Smooth muscle cell (in vitro differentiated cells): Measurements from ENCODE around the gene COQ9. TPM values are rescaled to one million over a fixed set of nuclear protein-coding genes. Genes with fewer than 3 reads are reported as not detected.

Experiments used
- DNase-seq: peaks from one replicate; lab custom pipeline; 2025; ENCODE audit not compliant: unreplicated experiment; lab: John Stamatoyannopoulos, UW
- H2AFZ ChIP-seq: fragments of 200-600 bp; sonication (generic); 2 replicates; pipeline ENCODE4 v1.6.0; 2016; ENCODE audit warnings: antibody characterized with exemption, low read depth, mild to moderate bottlenecking
- H3F3A ChIP-seq: fragments of 200-600 bp; sonication (generic); 2 replicates; pipeline ENCODE4 v1.6.0; 2017; ENCODE audit warnings: antibody characterized with exemption, low read depth
- H3K27ac ChIP-seq: fragments of 200-600 bp; sonication (generic); 2 replicates; pipeline ENCODE4 v1.5.1; 2016; ENCODE audit warnings: low read depth, mild to moderate bottlenecking
- H3K27me3 ChIP-seq: fragments of 200-600 bp; sonication (generic); 2 replicates; pipeline ENCODE4 v1.6.1; 2016; ENCODE audit warnings: low read depth, mild to moderate bottlenecking
- H3K36me3 ChIP-seq: fragments of 200-600 bp; sonication (generic); 2 replicates; pipeline ENCODE4 v1.5.1; 2016; ENCODE audit warnings: low read depth
- H3K4me1 ChIP-seq: fragments of 200-600 bp; sonication (generic); 2 replicates; pipeline ENCODE4 v1.5.1; 2016; ENCODE audit warnings: low read depth
- H3K4me2 ChIP-seq: fragments of 200-600 bp; sonication (generic); 2 replicates; pipeline ENCODE4 v1.6.0; 2016; ENCODE audit warnings: mild to moderate bottlenecking
- H3K4me3 ChIP-seq: fragments of 200-600 bp; sonication (generic); 2 replicates; pipeline ENCODE4 v1.5.1; 2016; ENCODE audit warnings: mild to moderate bottlenecking
- H3K79me2 ChIP-seq: fragments of 200-600 bp; sonication (generic); 2 replicates; pipeline ENCODE4 v1.6.0; 2016; ENCODE audit warnings: low read depth, mild to moderate bottlenecking
- H3K9ac ChIP-seq: fragments of 200-600 bp; sonication (generic); 2 replicates; pipeline ENCODE4 v1.6.0; 2016; ENCODE audit warnings: low read depth
- H3K9me3 ChIP-seq: fragments of 200-600 bp; sonication (generic); replicated peaks from 2 replicates; pipeline ENCODE4 v1.5.1; 2016; ENCODE audit warnings: low read depth
- H4K20me1 ChIP-seq: fragments of 200-600 bp; sonication (generic); 2 replicates; pipeline ENCODE4 v1.6.0; 2016; ENCODE audit warnings: low read depth
- CTCF ChIP-seq: fragments of 200-600 bp; sonication (generic); IDR thresholded peaks from 2 replicates; pipeline ENCODE4 v1.5.1; 2017; ENCODE audit warnings: borderline replicate concordance, mild to moderate bottlenecking, antibody characterized with exemption; ENCODE audit not compliant: insufficient read depth, poor library complexity, severe bottlenecking
- WGBS: methylation state at CpG from one replicate; pipeline ENCODE4 v1.1.7; 2016; ENCODE audit warnings: low lambda C conversion rate; 5-methylcytosine and 5-hydroxymethylcytosine counted together
- polyA plus RNA-seq: library from polyadenylated mRNA; unstranded; fragments of >200 nt; fragmentation: Nextera tagmentation; extraction: Ambion mirVana; gene quantifications from 2 replicates; pipeline ENCODE4 v1.2.1, GENCODE V29; 2016
- total RNA-seq: library from RNA; depleted of rRNA; stranded (reverse); fragments of >200 nt; gene quantifications from 2 replicates; pipeline ENCODE4 v1.2.3, GENCODE V29; 2014

COQ9 gene
- total and polyA plus RNA-seq, 2 experiments from 2014 or later = 34.7 to 62.1 TPM

GRCh38 chr16:57469046-57469445, 21.8 kb downstream of the COQ9 start:
- no peak overlapping the region for H3K27ac ChIP-seq
- no peak overlapping the region for H3K4me3 ChIP-seq
- no peaks in the 10 kb centered on the region for H3K9me3 ChIP-seq
- H3F3A ChIP-seq = peaks cover 11% of the 10 kb centered on the region
- H2AFZ ChIP-seq = no peak overlapping the region
- no peaks in the 10 kb centered on the region for H3K27me3 ChIP-seq
- H3K79me2 ChIP-seq = peaks cover 32% of the 10 kb centered on the region
- H3K36me3 ChIP-seq = peaks cover 5% of the 10 kb centered on the region
- no peak overlapping the region for H3K9ac ChIP-seq
- H3K4me1 ChIP-seq = no peaks in the 10 kb centered on the region
- no peak for TF ChIP-seq CTCF
- peaks cover 51% of the 10 kb centered on the region for H4K20me1 ChIP-seq
- no peak for DNase-seq
- H3K4me2 ChIP-seq = no peak overlapping the region
- WGBS = 85% methylated on average over 11 of the region's 11 CpGs

GRCh38 chr16:57469917-57470470, 22.7 kb downstream of the COQ9 start:
- Histone ChIP-seq H3K4me3 (no peak overlapping the region), H3K4me2 (no peak overlapping the region), H3K9ac (no peak overlapping the region), H3K9me3 (no peaks in the 10 kb centered on the region), H2AFZ (no peak overlapping the region), H3K4me1 (no peaks in the 10 kb centered on the region), H4K20me1 (peaks cover 53% of the 10 kb centered on the region), H3F3A (peaks cover 11% of the 10 kb centered on the region), H3K27ac (no peak overlapping the region), H3K36me3 (peaks cover 5% of the 10 kb centered on the region), H3K27me3 (no peaks in the 10 kb centered on the region), H3K79me2 (peaks cover 22% of the 10 kb centered on the region)
- no peak for DNase-seq
- TF ChIP-seq CTCF = no peak
- 86% methylated on average over 9 of the region's 9 CpGs for WGBS

- Histone ChIP-seq H3K36me3 (peaks cover 5% of the 10 kb centered on the region), H3K27me3 (no peaks in the 10 kb centered on the region), H3K4me3 (no peak overlapping the region), H3K9ac (no peak overlapping the region), H3K9me3 (no peaks in the 10 kb centered on the region), H3K27ac (no peak overlapping the region), H3K4me1 (no peaks in the 10 kb centered on the region), H3K4me2 (no peak overlapping the region), H2AFZ (no peak overlapping the region), H3K79me2 (peaks cover 15% of the 10 kb centered on the region), H4K20me1 (peaks cover 47% of the 10 kb centered on the region), H3F3A (peaks cover 11% of the 10 kb centered on the region)
- WGBS = 78% methylated on average over 6 of the region's 6 CpGs
- TF ChIP-seq CTCF = no peak
- DNase-seq = no peak
Measured at GRCh38 chr16:57470711-57471110, 23.4 kb downstream of the COQ9 start.

GRCh38 chr16:57471209-57471608, 23.9 kb downstream of the COQ9 start:
- Histone ChIP-seq H4K20me1 (peaks cover 50% of the 10 kb centered on the region), H3K79me2 (peaks cover 12% of the 10 kb centered on the region), H3K4me2 (no peak overlapping the region), H3K4me1 (no peaks in the 10 kb centered on the region), H3K9ac (no peak overlapping the region), H3K36me3 (peaks cover 5% of the 10 kb centered on the region), H2AFZ (no peak overlapping the region), H3K27ac (no peak overlapping the region), H3K27me3 (no peaks in the 10 kb centered on the region), H3K9me3 (no peaks in the 10 kb centered on the region), H3K4me3 (no peak overlapping the region), H3F3A (peaks cover 13% of the 10 kb centered on the region)
- no peak for DNase-seq
- no peak for TF ChIP-seq CTCF
- WGBS = 90% methylated on average over 1 of the region's 1 CpG
